Measurements from ENCODE around the gene MITF.

DNA sequence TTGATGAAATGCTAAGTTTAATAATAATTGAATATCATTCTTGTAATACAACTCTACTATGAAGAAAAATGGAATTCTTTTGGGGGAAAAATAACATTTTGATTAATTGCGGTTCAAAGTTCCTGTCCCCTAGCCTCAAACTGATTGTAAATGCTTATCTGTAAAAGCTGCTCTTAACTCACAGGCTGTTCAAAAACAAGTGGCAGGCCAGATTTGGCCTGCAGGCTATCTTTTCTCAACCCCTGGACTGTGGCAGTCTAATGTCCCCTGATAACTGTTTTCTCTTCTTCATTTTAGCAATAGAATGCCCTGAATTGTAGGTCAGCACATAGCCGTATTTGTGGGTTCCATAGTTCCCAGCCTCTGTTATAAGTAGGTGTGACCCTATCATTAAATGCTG lies 236.8 kb downstream of the MITF start:
- TF ChIP-seq, protein P1, sequence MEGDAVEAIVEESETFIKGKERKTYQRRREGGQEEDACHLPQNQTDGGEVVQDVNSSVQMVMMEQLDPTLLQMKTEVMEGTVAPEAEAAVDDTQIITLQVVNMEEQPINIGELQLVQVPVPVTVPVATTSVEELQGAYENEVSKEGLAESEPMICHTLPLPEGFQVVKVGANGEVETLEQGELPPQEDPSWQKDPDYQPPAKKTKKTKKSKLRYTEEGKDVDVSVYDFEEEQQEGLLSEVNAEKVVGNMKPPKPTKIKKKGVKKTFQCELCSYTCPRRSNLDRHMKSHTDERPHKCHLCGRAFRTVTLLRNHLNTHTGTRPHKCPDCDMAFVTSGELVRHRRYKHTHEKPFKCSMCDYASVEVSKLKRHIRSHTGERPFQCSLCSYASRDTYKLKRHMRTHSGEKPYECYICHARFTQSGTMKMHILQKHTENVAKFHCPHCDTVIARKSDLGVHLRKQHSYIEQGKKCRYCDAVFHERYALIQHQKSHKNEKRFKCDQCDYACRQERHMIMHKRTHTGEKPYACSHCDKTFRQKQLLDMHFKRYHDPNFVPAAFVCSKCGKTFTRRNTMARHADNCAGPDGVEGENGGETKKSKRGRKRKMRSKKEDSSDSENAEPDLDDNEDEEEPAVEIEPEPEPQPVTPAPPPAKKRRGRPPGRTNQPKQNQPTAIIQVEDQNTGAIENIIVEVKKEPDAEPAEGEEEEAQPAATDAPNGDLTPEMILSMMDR (IDR thresholded peaks at IDR 0.05), result no peak
- TF ChIP-seq EP300 (IDR thresholded peaks at IDR 0.05; ENCODE audit: low read depth), result no peak
